Vagina (tissue), 2 donors: ENCODE data around the gene ADARB1.

Source experiments
- CTCF ChIP-seq, 3 experiments: fragments of 450-650 bp in 2 of 3; fragments of 200-600 bp in 1 of 3; sonication (generic) in 1 of 3; IDR thresholded peaks; one replicate each; pipeline ENCODE4 v1.5.1; 2017 to 2019; ENCODE audit warnings: antibody characterized with exemption in 3 of 3, mild to moderate bottlenecking in 2 of 3, moderate library complexity in 2 of 3
- POLR2A ChIP-seq, 2 donors: fragments of 450-650 bp; IDR thresholded peaks; one replicate each; pipeline ENCODE4 v1.6.1; 2017; ENCODE audit warnings: antibody characterized with exemption in 2 of 2, mild to moderate bottlenecking in 2 of 2, moderate library complexity in 2 of 2

- TF ChIP-seq POLR2A (IDR thresholded peaks at IDR 0.05): no peak
- no peak for TF ChIP-seq CTCF (IDR thresholded peaks at IDR 0.05)
These were observed 24.5 kb downstream of the ADARB1 start for GRCh38 chr21:45098867-45099266.
